ENCODE results near the gene TFAM.

Gene TFAM

GRCh38 chr10:58400609-58401008 lies 15.4 kb downstream of the TFAM start:
- TF ChIP-seq EZH2 (IDR thresholded peaks at IDR 0.05; ENCODE audit: borderline replicate concordance, low read depth, low read length, severe bottlenecking) = no peak
- Histone ChIP-seq H3K9me3 (ENCODE audit: insufficient read depth, low read length, severe bottlenecking) (no peaks in the 10 kb centered on the region), H3K27ac (ENCODE audit: low read length) (no peak overlapping the region), H3K27me3 (ENCODE audit: insufficient read depth, low read length, poor library complexity) (no peaks in the 10 kb centered on the region), H3K79me2 (ENCODE audit: insufficient read depth, low read length) (no peaks in the 10 kb centered on the region), H3K36me3 (ENCODE audit: insufficient read depth, low read length) (peaks cover 27% of the 10 kb centered on the region), H4K20me1 (ENCODE audit: insufficient read depth, low read length) (0 out of 2 replicates have a peak, but pooled peaks cover 2% of the 10 kb centered on the region), H3K9ac (ENCODE audit: low read depth, low read length) (no peak overlapping the region), H3K4me1 (ENCODE audit: insufficient read depth, low read length) (no peaks in the 10 kb centered on the region), H3K4me2 (ENCODE audit: insufficient read depth, low read length) (no peak overlapping the region), H3K4me3 (ENCODE audit: low read depth in 1 of 2, low read length in 2 of 2) (no peak overlapping the region), H2AFZ (ENCODE audit: low read depth, low read length) (no peak overlapping the region)
- ATAC-seq (ENCODE audit: insufficient read depth, low read depth) (0 out of 3 replicates have a peak, but pooled peaks have one; percentile 4), DNase-seq (no peak)

GRCh38 chr10:58404001-58404400 lies 18.8 kb downstream of the TFAM start:
- DNase-seq (no peak), ATAC-seq (ENCODE audit: insufficient read depth, low read depth) (no peak)
- no peaks in the 10 kb centered on the region for H4K20me1 ChIP-seq (ENCODE audit: insufficient read depth, low read length)
- no peaks in the 10 kb centered on the region for H3K4me1 ChIP-seq (ENCODE audit: insufficient read depth, low read length)
- H3K9ac ChIP-seq (ENCODE audit: low read depth, low read length) = no peak overlapping the region
- no peak overlapping the region for H3K4me3 ChIP-seq (ENCODE audit: low read depth in 1 of 2, low read length in 2 of 2)
- no peaks in the 10 kb centered on the region for H3K9me3 ChIP-seq (ENCODE audit: insufficient read depth, low read length, severe bottlenecking)
- no peak overlapping the region for H3K27ac ChIP-seq (ENCODE audit: low read length)
- H3K4me2 ChIP-seq (ENCODE audit: insufficient read depth, low read length) = no peak overlapping the region
- no peak overlapping the region for H2AFZ ChIP-seq (ENCODE audit: low read depth, low read length)
- H3K36me3 ChIP-seq (ENCODE audit: insufficient read depth, low read length) = no peaks in the 10 kb centered on the region
- no peaks in the 10 kb centered on the region for H3K79me2 ChIP-seq (ENCODE audit: insufficient read depth, low read length)
- no peak for TF ChIP-seq CTCF (IDR thresholded peaks at IDR 0.05; ENCODE audit: borderline replicate concordance, extremely low read depth, low read length, poor library complexity, severe bottlenecking)
- TF ChIP-seq EZH2 (IDR thresholded peaks at IDR 0.05; ENCODE audit: borderline replicate concordance, low read depth, low read length, severe bottlenecking) = no peak
- no peaks in the 10 kb centered on the region for H3K27me3 ChIP-seq (ENCODE audit: insufficient read depth, low read length, poor library complexity)

- H3K9me3 ChIP-seq (ENCODE audit: insufficient read depth, low read length, severe bottlenecking) = no peaks in the 10 kb centered on the region
- DNase-seq (no peak), ATAC-seq (ENCODE audit: insufficient read depth, low read depth) (no peak)
- no peaks in the 10 kb centered on the region for H3K36me3 ChIP-seq (ENCODE audit: insufficient read depth, low read length)
- no peaks in the 10 kb centered on the region for H3K27me3 ChIP-seq (ENCODE audit: insufficient read depth, low read length, poor library complexity)
- TF ChIP-seq EZH2 (IDR thresholded peaks at IDR 0.05; ENCODE audit: borderline replicate concordance, low read depth, low read length, severe bottlenecking) (no peak), CTCF (IDR thresholded peaks at IDR 0.05; ENCODE audit: borderline replicate concordance, extremely low read depth, low read length, poor library complexity, severe bottlenecking) (no peak)
- no peak overlapping the region for H2AFZ ChIP-seq (ENCODE audit: low read depth, low read length)
- no peaks in the 10 kb centered on the region for H4K20me1 ChIP-seq (ENCODE audit: insufficient read depth, low read length)
- no peak overlapping the region for H3K27ac ChIP-seq (ENCODE audit: low read length)
- no peak overlapping the region for H3K4me3 ChIP-seq (ENCODE audit: low read depth in 1 of 2, low read length in 2 of 2)
- no peak overlapping the region for H3K4me2 ChIP-seq (ENCODE audit: insufficient read depth, low read length)
- no peak overlapping the region for H3K9ac ChIP-seq (ENCODE audit: low read depth, low read length)
- no peaks in the 10 kb centered on the region for H3K4me1 ChIP-seq (ENCODE audit: insufficient read depth, low read length)
- no peaks in the 10 kb centered on the region for H3K79me2 ChIP-seq (ENCODE audit: insufficient read depth, low read length)
These were observed 24.9 kb downstream of the TFAM start for GRCh38 chr10:58409956-58410610.

DNA sequence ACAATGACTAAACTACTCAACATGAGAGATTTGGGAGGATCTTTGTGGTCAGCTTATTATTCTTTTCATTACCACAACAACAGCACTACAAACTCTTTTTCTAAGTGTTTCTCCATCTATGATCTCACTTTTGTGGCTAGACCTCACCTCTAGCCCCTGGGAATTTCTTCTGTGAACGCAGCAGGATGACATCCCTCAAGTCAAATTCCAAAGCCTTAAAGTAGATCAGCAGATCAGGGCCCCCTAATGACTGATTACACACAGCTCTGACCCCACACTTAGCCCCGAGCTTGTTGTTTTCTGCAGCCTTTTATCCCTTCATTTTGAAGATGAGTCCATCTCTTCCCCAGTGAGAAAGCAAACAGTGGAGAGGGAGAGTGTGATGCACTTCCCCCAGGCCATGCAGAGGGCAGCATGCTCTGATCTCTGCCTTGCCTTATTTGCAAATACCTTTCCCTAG lies 27.3 kb downstream of the TFAM start:
- H3K79me2 ChIP-seq (ENCODE audit: insufficient read depth, low read length) = no peaks in the 10 kb centered on the region
- no peak overlapping the region for H3K9ac ChIP-seq (ENCODE audit: low read depth, low read length)
- no peaks in the 10 kb centered on the region for H3K4me1 ChIP-seq (ENCODE audit: insufficient read depth, low read length)
- ATAC-seq (ENCODE audit: insufficient read depth, low read depth) (no peak), DNase-seq (no peak)
- H3K36me3 ChIP-seq (ENCODE audit: insufficient read depth, low read length) = no peaks in the 10 kb centered on the region
- no peak overlapping the region for H3K4me3 ChIP-seq (ENCODE audit: low read depth in 1 of 2, low read length in 2 of 2)
- no peak overlapping the region for H3K27ac ChIP-seq (ENCODE audit: low read length)
- no peaks in the 10 kb centered on the region for H3K9me3 ChIP-seq (ENCODE audit: insufficient read depth, low read length, severe bottlenecking)
- no peaks in the 10 kb centered on the region for H3K27me3 ChIP-seq (ENCODE audit: insufficient read depth, low read length, poor library complexity)
- H4K20me1 ChIP-seq (ENCODE audit: insufficient read depth, low read length) = no peaks in the 10 kb centered on the region
- no peak overlapping the region for H2AFZ ChIP-seq (ENCODE audit: low read depth, low read length)
- H3K4me2 ChIP-seq (ENCODE audit: insufficient read depth, low read length) = no peak overlapping the region
- TF ChIP-seq EZH2 (IDR thresholded peaks at IDR 0.05; ENCODE audit: borderline replicate concordance, low read depth, low read length, severe bottlenecking) (no peak), CTCF (IDR thresholded peaks at IDR 0.05; ENCODE audit: borderline replicate concordance, extremely low read depth, low read length, poor library complexity, severe bottlenecking) (no peak)

All from DND-41 (cell line).